Prostate gland (tissue), 2 donors: Measurements from ENCODE around the gene NEK1. TPM values are rescaled to one million over a fixed set of nuclear protein-coding genes. Genes with fewer than 3 reads are reported as not detected.

Experiments used
- DNase-seq: peaks from one replicate; pipeline ENCODE4 v3.0.0-alpha.2; 2019; ENCODE audit warnings: low spot score
- H3K27ac ChIP-seq, 2 donors: fragments of 200-600 bp; sonication (generic); 2 replicates each; pipeline ENCODE4 v1.5.1; 2017 to 2019
- H3K27me3 ChIP-seq: fragments of 200-600 bp; sonication (generic); replicated peaks from 2 replicates; pipeline ENCODE4 v1.5.1; 2019; ENCODE audit not compliant: insufficient read depth
- H3K36me3 ChIP-seq, 2 donors: fragments of 200-600 bp; sonication (generic); 1 replicate in 1 of 2; 2 replicates in 1 of 2; pipeline versions ENCODE4 v1.5.1 to v1.8.1; 2017 to 2019
- H3K4me1 ChIP-seq: fragments of 200-600 bp; sonication (generic); replicated peaks from 2 replicates; pipeline ENCODE4 v1.5.1; 2019
- H3K4me3 ChIP-seq, 2 donors: fragments of 200-600 bp; sonication (generic); 2 replicates each; pipeline ENCODE4 v1.5.1; 2017 to 2019
- H3K9me3 ChIP-seq: fragments of 200-600 bp; sonication (generic); 2 replicates; pipeline ENCODE4 v1.5.1; 2017
- POLR2A ChIP-seq: fragments of 450-650 bp; IDR thresholded peaks from one replicate; pipeline ENCODE4 v1.6.1; 2016; ENCODE audit warnings: antibody characterized with exemption, mild to moderate bottlenecking
- POLR2AphosphoS5 ChIP-seq: sonication (generic); formaldehyde crosslinking; IDR thresholded peaks from one replicate; pipeline ENCODE4 v1.6.1; 2017; ENCODE audit warnings: antibody characterized with exemption
- WGBS: methylation state at CpG from one replicate; pipeline ENCODE4 v1.1.5; 2018; 5-methylcytosine and 5-hydroxymethylcytosine counted together
- intact Hi-C: fragments of 100-400 bp; cut with DNase I; formaldehyde crosslinking; loops from one replicate; pipeline ENCODE4 v1.14.2; 2022
- total RNA-seq, 2 donors: library from RNA; depleted of rRNA; stranded (reverse); fragments of >200 nt; gene quantifications; one replicate each; pipeline ENCODE4 v1.1.0, GENCODE V29; 2016
- TF ChIP-seq, protein P1 (sequence below), 4 experiments: fragments of 200-600 bp in 2 of 4; fragments of 450-650 bp in 2 of 4; sonication (generic) in 2 of 4; IDR thresholded peaks; 1 replicate in 3 of 4; 2 replicates in 1 of 4; pipeline ENCODE4 v1.5.1; 2016 to 2019; ENCODE audit warnings: antibody characterized with exemption in 4 of 4, mild to moderate bottlenecking in 2 of 4, moderate library complexity in 2 of 4

NEK1 gene
- total RNA-seq, 2 donors from 2014 or later = 5.0 to 17.6 TPM

DNA sequence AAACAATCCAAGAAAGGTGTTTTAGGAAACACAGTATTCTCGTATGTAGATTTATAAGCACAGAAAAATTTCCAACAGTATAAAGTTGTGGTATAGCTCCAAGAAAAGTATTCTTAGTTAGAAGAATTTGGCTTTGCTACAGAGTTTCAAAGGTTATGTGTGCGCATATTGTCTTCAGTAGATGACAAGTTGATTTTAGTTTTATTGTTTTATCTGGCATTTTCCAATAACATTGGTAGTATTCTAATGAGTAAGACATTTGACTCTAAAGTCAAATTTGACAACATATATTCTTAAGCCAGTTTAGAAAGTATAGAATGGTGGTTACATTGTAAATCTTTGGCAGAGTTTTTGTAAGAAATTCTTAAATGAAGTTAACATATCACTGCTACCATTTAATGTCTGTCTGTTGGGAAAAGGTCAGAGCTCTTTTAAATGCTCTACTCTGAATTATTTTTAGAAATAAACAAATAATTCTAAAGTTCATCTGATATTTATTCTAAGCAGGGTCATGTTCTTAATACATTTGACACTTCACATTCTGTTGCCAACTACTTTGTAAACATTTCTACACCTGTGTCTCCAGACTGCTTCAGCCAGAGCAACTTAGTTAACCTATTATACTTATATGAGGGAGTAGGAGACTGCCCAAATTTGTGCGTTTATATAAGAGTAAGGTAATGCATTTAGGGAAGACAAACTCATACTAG lies 38.0 kb upstream of the NEK1 start:
- TF ChIP-seq, protein P1, sequence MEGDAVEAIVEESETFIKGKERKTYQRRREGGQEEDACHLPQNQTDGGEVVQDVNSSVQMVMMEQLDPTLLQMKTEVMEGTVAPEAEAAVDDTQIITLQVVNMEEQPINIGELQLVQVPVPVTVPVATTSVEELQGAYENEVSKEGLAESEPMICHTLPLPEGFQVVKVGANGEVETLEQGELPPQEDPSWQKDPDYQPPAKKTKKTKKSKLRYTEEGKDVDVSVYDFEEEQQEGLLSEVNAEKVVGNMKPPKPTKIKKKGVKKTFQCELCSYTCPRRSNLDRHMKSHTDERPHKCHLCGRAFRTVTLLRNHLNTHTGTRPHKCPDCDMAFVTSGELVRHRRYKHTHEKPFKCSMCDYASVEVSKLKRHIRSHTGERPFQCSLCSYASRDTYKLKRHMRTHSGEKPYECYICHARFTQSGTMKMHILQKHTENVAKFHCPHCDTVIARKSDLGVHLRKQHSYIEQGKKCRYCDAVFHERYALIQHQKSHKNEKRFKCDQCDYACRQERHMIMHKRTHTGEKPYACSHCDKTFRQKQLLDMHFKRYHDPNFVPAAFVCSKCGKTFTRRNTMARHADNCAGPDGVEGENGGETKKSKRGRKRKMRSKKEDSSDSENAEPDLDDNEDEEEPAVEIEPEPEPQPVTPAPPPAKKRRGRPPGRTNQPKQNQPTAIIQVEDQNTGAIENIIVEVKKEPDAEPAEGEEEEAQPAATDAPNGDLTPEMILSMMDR (IDR thresholded peaks at IDR 0.05) = no peak
- TF ChIP-seq POLR2A (no peak), POLR2AphosphoS5 (no peak)
- no peaks in the 10 kb centered on the region for H3K4me1 ChIP-seq
- no peaks in the 10 kb centered on the region for H3K27me3 ChIP-seq
- H3K9me3 ChIP-seq = no peaks in the 10 kb centered on the region
- DNase-seq = no peak
- WGBS = 38% methylated on average over 3 of the region's 3 CpGs
- H3K36me3 ChIP-seq = no peaks in the 10 kb centered on the region
- peak overlapping the region in 1 of 2 donors; percentile 51 for H3K27ac ChIP-seq
- intact Hi-C loops = no loop called here
- H3K4me3 ChIP-seq = no peak overlapping the region

DNA sequence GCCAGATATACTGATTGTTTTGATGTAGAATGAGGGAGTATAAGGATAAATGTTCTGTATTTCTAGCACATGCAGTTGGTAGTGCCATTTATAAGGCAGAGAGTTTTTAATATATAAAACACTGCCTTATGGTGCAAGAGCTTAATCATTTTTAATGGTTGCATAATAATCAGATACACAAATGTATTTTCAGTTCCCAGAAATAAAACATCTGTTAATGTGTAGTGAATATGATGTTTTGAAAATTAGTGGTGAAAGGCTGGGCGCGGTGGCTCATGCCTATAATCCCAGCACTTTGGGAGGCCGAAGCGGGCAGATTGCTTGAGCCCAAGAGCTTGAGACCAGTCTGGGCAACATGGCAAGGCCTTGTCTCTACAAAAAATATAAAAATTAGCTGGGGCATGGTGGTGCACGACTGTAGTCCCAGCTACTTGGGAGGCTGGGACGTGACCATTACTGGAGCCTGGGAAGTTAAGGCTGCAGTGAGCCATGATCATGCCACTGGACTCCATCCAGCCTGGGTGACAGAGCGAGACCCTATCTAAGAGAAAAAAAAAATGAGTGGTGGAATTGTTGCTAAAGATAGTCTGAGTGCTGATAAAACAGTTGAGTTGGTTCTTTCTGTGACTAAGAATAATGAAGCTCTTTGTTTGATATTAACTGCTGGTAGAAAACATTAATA lies 37.3 kb upstream of the NEK1 start:
- intact Hi-C loops = no loop called here
- no peaks in the 10 kb centered on the region for H3K4me1 ChIP-seq
- 79% methylated on average over 7 of the region's 7 CpGs for WGBS
- no peak overlapping the region for H3K4me3 ChIP-seq
- peak overlapping the region; percentile 12 to 51 for H3K27ac ChIP-seq
- no peaks in the 10 kb centered on the region for H3K27me3 ChIP-seq
- no peaks in the 10 kb centered on the region for H3K9me3 ChIP-seq
- TF ChIP-seq, protein P1 (IDR thresholded peaks at IDR 0.05) = no peak
- TF ChIP-seq POLR2AphosphoS5 (no peak), POLR2A (no peak)
- no peak for DNase-seq
- no peaks in the 10 kb centered on the region for H3K36me3 ChIP-seq

DNA sequence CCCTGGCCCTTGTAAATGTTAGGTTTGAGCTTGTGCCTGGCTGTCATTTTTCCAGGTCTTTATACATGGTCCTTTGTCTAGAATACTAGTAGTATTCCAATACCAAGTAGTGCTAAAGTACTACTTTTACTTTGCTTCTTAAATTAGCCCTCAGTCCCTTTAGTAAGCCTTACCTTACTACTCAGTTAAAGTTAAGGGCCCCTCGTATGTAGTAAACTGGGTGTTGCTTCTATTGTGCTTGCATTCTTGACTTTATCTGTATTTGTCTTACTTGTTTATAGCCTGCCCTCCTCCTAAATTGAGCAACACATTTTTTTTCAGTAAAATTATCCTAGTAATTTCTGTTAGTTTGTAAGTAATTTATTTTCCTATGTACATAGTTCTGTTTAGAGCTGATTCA lies 33.2 kb upstream of the NEK1 start:
- Histone ChIP-seq H3K4me1 (no peaks in the 10 kb centered on the region), H3K27ac (no peak overlapping the region), H3K9me3 (no peaks in the 10 kb centered on the region), H3K4me3 (no peak overlapping the region), H3K27me3 (no peaks in the 10 kb centered on the region), H3K36me3 (no peaks in the 10 kb centered on the region)
- TF ChIP-seq, protein P1 (IDR thresholded peaks at IDR 0.05) = no peak
- no peak for TF ChIP-seq POLR2AphosphoS5
- no peak for TF ChIP-seq POLR2A
- intact Hi-C loops = no loop called here
- no peak for DNase-seq
- WGBS = 61% methylated on average over 1 of the region's 1 CpG

DNA sequence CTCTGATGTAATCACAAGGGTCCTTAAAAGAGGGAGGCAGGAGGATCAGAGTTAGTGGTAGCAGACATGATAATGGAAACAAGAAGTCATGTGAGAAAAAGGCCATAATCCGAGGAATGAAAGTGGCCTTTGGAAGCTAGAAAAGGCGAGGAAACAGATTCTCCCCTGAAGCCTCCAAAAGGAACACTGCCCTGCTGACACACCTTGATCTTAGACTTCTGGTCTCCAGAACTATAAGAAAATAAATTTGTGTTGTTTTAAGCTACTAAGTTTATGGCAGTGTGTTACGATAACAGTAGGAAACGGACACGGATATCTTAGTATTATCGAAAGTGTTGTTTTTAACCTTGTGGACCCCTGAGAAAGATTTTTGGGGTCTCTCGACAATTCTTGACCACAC lies 32.4 kb upstream of the NEK1 start:
- intact Hi-C loops = no loop called here
- no peak for TF ChIP-seq POLR2A
- TF ChIP-seq, protein P1 (IDR thresholded peaks at IDR 0.05) = no peak
- TF ChIP-seq POLR2AphosphoS5 = no peak
- Histone ChIP-seq H3K9me3 (no peaks in the 10 kb centered on the region), H3K4me3 (no peak overlapping the region), H3K36me3 (no peaks in the 10 kb centered on the region), H3K27ac (no peak overlapping the region), H3K4me1 (no peaks in the 10 kb centered on the region), H3K27me3 (no peaks in the 10 kb centered on the region)
- 94% methylated on average over 7 of the region's 7 CpGs for WGBS
- DNase-seq = no peak
